Activated gamma-delta T cell (primary cell): Measurements from ENCODE around the gene RNF183.
"Not testable (repeated sequence)": the region's sequence is repeated elsewhere in the genome, so short reads cannot be mapped to it uniquely, and the experiment has no call there.

Source experiments
- DNase-seq: peaks from one replicate; lab custom pipeline; 2025; lab: John Stamatoyannopoulos, UW

The RNF183 gene

GRCh38 chr9:113316030-113316429 lies 12.9 kb upstream of the RNF183 start:
- DNase-seq = no peak

GRCh38 chr9:113315231-113315630 lies 12.1 kb upstream of the RNF183 start:
- no peak for DNase-seq

GRCh38 chr9:113313261-113313660 lies 10.1 kb upstream of the RNF183 start:
- no peak for DNase-seq

DNA sequence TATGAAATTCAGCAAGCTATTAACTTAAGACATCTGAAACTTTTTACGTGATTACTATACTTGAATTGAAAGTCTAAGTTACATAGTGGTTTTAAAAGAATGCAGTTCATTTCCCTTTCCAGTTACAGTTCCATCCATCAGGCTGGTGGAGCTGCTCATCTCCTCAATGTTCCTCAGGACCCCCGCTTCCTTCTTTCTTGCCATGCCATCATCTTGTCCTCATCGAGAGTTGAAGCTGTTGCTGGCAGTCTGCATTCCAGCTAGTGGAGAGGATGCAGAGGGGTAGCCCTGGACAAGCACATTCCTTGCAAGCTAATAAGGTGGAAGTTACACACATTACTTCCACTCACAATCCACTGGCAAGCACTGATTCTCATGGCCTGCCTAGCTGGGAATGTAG lies 8.8 kb upstream of the RNF183 start:
- no peak for DNase-seq

DNA sequence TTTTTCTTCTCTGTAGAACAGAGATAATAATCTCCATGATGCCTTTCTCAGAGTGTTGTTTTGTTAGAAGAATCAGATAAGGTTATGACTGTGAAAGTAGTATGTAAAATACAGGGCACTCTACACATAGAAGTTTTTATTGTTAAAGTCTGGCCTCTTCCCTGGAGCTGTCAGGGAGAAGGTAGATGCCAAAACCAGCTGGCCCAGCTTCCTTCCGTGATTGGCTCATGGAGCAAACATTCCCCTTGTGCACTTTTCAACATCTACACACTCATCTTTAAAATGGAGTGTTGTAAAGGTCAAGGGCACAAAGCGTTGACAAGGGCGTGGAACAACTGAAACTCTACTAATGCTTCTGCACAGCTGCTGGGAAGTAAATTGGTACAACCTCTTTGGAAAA lies 7.4 kb upstream of the RNF183 start:
- no peak for DNase-seq

GRCh38 chr9:113309204-113309813 lies 6.1 kb upstream of the RNF183 start:
- no peak for DNase-seq

DNA sequence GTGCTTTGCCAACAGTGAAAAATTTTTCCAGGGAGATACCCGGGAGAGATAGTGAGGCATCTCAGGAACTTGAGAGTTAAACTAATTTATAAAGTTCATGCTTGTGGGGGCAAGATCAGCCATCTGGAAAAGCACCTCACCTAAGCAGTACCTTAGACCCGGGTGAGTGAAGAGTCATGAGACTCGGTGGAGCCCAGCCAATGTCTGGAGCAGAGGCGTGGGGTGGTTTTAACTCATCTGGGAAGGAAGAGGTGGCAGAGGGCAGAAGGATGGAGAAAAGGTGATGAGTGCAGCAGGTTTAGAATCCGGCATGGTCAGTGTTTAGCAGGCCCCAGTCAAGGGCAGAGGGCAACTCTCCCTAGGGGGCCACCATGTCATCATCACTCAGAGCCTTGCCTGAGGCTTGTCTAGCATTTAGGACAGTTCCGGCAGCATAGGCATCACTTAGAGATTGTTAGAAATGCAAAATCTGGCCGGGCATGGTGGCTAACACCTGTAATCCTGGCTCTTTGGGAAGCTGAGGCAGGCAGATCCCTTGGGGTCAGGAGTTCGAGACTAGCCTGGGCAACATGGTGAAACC lies 4.3 kb upstream of the RNF183 start:
- no peak for DNase-seq

DNA sequence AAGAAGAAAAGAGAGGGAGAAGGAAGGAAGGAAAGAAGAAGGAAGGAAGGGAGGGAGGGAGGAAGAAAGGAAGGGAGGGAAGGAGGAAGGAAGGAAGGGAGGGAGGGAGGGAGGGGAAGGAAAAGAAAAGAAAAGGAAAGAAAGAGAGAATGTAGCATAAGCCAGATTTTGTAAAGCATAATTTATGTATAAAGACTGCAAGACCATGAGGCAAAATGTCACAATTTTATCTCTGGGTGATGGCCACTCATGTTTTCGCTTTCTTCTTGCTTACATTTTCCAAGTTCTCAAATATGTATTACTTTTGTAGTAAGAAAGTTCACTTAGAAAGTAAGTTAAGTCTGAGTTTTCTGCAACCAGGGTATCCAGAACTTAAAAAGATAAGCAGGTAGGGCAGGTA lies 3.4 kb upstream of the RNF183 start:
- DNase-seq = no peak

GRCh38 chr9:113301548-113301947 lies 1.6 kb downstream of the RNF183 start:
- DNase-seq = no peak

GRCh38 chr9:113299800-113300292 lies 3.3 kb downstream of the RNF183 start:
- no peak for DNase-seq

DNA sequence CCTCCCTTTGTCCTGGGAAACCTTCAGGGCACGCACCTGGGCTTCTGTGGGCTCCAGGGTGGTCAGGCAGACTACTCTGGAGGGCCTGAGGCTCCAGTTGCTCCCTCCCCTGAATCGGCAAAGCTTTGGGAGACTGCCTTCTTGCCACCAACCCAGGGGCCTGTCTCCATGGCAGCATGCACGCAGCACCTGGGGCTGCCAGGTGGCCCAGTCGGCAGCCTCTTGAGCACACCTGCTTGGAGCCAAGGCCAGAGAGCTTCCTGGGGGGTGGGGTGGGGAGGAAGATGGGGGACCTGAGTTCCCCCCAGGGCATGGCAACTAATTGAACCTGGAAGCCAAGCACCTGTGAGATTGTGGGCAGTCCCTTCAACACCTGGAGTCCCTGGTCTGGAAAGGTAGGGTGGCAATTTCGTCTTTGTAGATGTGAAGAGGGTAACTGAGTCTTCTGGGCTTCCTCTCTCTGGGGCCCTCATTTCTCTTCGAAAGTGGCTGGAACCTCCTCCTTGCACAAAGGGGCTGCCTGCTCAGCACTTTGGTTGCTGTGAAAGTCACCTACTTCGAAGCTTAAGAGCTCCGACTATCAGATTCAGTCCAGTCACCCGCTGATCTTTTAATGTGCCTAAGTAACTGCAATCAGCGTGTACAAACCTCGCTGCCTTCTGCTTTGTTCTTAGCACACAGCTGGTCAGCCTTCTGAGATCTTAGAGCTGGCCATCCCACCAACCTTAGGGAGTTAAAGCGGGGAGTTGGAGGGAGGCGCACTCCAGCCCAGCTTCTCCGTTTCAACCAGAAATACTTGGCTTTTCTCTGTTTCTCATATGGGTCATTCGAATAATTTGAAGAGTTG lies 4.0 kb downstream of the RNF183 start:
- DNase-seq = no peak

GRCh38 chr9:113298311-113298710 lies 4.9 kb downstream of the RNF183 start:
- DNase-seq = no peak

DNA sequence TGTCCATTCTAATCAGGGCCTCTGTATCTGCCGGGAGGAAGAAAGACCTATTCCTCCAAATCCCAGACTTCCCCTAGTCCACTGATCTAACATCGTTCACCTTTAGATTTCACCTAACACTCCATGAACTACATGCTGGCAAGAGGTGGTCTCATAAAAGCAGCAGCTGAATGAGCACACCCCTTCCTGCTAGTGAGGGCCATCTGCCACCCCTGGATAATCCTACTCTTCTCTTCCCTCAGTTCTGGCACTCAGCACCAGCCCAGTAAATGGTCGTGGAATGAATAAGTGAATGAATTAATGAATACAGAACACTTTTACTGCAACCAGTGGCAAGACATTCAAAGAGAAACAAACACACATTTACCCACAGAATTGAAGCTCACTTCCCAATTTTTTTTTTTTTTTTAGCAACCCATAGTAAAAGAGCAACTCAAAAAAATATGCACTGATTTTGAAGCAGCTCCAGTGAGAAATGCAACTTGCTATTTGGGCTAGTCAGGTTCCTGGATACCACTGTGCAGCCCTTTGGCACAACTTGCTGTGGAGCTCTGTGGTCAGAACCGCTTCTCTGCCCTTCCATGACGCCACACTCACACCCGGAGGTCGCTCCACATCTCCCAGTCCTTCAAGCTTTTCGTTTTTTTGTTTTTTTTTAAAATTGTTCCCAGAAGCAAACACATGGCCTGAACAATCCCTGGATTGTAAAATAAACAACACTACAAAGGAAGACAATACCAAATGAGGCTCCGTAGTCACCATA lies 6.2 kb downstream of the RNF183 start:
- DNase-seq = no peak

DNA sequence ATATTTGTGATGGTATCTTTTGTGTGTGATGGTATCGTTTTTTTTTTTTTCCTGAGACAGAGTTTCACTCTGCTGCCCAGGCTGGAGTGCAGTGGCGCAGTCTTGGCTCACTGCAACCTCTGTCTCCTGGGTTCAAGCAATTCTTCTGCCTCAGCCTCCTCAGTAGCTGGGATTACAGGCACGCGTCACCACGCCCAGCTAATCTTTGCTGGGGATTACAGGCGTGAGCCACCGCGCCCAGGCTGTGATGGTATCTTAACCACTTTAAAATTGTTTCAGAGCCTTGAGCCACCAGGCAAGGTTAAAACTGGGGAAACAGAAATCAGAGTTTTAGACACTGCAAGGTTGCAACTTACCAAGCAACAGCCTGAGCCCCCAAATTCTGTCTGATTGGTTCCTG lies 6.9 kb downstream of the RNF183 start:
- DNase-seq = not testable (repeated sequence)

DNA sequence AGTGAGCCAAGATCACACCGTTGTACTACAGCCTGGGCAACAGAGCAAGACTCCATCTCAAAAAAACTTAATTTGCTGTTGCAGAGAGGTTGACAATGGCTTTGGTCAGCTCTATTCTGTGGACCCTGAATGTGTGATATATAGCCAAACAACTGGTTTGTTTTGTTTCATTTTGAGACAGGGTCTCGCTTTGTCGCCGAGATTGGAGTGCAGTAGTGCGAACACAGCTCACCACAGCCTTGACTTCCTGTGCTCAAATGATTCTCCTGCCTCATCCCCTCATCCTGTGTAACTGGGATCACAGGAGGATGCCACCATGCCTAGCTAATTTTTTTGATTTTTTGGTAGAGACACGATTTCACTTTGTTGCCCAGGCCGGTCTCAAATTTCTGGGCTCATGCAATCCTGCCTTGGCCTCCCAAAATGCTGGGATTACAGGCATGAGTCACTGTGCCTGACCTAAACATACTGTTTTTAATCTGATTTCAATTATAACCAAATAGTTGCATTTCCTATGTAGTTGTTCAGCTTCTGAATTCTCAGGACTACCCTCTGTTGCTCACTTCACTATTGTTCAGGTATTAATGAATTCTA lies 9.8 kb downstream of the RNF183 start:
- DNase-seq = no peak

DNA sequence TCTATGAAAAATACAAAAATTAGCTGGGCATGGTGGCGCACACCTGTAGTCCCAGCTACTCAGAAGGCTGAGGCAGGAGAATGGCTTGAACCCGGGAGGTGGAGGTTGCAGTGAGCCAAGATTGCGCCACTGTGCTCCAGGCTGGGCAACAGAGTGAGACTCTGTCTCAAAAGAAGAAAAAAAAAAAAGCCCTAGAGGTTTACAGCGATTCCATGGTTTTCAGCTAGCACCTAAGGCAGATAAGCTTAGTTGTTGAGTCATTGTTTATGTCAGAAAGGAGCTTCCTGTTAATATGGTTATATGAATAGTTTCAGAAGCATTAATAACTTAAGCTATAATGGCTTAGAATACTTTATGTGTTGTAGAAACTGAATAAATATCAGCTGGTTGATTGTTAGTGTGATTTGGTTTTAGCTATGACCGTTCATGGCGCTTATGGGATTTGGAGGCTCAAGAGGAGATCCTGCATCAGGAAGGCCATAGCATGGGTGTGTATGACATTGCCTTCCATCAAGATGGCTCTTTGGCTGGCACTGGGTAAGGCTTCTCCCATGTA lies 13.0 kb downstream of the RNF183 start:
- no peak for DNase-seq

DNA sequence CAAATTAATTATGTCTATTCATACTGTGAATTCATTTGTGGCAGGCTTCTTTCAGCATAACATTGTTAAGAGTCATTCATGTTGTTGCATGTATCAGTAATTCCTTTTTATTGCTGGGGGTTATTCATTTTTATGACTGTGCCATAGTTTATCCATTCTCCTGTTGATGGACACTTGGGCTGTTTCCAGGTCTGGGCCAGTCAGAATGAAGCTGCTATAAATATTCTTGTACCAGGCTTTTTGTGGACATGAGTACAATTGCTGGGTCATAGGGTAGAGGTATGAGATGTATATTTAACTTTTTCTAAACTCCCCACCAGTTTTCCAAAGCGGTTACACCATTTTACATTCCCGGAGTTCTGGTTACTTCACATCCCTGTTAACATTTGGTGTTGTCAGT lies 14.1 kb downstream of the RNF183 start:
- DNase-seq = no peak

DNA sequence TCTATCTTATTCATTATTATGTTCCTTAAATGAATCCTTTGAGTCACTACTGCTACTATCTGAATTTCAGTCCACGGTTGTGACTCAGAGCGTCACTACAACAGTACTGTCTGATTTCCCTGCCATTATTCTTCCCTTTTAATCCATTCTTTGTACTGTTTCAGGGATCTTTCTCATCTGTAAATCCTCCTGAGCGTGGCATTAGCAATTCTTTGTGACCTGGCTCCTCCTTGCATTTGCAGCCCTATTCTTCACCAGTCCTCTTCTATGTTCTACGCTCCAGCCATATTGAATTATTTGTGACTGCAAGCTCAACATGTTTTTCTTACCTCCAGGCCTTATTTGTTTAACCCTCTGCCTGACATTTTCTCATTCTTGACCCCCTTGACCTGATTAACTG lies 21.8 kb downstream of the RNF183 start:
- no peak for DNase-seq

- no peak for DNase-seq
Measured at GRCh38 chr9:113278840-113279239, 24.3 kb downstream of the RNF183 start.

DNA sequence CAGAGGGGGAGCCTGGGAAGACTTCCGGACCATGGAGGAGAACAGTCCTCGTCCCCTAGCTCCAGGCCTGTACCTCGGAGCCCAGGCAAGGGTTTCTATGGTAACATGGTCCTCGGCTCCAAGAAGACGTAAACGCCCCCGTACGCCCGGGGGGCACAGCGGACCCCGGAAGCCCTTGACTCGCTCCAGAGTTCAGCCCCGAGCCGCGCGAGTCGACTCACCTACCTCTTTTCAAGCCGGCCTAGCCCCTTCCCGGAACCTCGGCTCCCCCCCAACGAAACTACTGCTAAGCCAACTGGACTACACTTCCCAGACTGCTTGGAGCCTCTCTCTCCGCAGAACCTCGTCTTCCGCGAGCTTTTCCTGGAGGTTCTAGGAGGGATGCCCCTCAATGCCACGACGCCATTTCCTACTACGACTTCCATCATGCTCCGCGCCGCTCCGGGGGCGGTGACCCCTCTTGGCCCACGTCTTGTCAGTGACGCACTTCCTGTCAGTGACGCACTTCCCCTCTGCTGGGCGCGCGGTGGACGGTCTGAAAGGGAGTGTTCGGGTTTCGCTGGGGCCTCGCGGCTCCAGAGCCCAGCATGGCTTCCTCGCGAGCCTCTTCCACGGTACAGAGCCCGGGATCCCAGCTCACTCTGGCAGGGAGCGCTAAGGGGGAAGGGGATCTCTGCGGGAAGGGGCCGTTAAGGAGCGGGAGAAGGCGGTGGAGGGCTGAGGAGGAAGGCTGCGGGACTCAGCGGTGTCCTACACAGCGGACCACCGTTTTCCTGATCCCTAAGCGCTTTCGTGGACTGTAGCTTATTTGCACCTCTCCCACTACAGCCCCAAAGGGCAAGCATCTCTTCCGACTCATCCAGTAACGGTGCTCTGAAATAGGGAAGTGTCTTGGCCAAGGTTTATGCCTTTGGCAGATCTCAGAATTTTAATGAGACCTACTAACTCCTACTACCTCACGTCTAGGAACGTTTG lies 27.7 kb downstream of the RNF183 start, which contains the start of the genes CDC26 and PRPF4:
TSS of gene CDC26 (minus strand) at position 416 of the 975 bp plus-strand sequence. CDS start 3,065 bp downstream, outside the sequence.
TSS of gene PRPF4 (plus strand) at position 502 of the 975 bp plus-strand sequence. CDS start at position 588, 86 bp downstream.
- peak; percentile 84 for DNase-seq
